ENCODE measurements around the gene RAD21L1.

- TF ChIP-seq CTCF (IDR thresholded peaks at IDR 0.05) (no peak), POLR2A (IDR thresholded peaks at IDR 0.05) (no peak)
These were observed 55.6 kb downstream of the RAD21L1 start for GRCh38 chr20:1281279-1282057.
